ENCODE results near the gene RELB. TPM values are rescaled to one million over a fixed set of nuclear protein-coding genes. Genes with fewer than 3 reads are reported as not detected.

Gene RELB
- total and polyA plus RNA-seq, 9 of the 15 experiments (the other 6 are each of a cell fraction or from before 2014, with no cell fraction given), result 0.15 to 1.1 (median 0.28) TPM; not detected in 2

GRCh38 chr19:44972802-44973201 lies 28.5 kb upstream of the RELB start:
- peaks cover 0 to 5% of the 10 kb centered on the region in 2 experiments; a peak in 1 of 5 replicates for H3K4me1 ChIP-seq (replicated peaks in 1 of 2; ENCODE audit: control insufficient read depth in 2 of 2, insufficient read depth in 2 of 2, low read length in 2 of 2)
- no peak overlapping the region for H3K4me3 ChIP-seq
- H3K36me3 ChIP-seq (ENCODE audit: control insufficient read depth, insufficient read depth, low read length), result peaks cover 70% of the 10 kb centered on the region
- intact Hi-C loops (cut with micrococcal nuclease) (no loop called here), in situ Hi-C loops (cut with MboI) (no loop called here)
- TF ChIP-seq POLR2G (IDR thresholded peaks at IDR 0.05; ENCODE audit: low read depth, low read length) (0 out of 2 replicates have a peak, but pooled peaks have one; percentile 17), FOXM1 (IDR thresholded peaks at IDR 0.05; ENCODE audit: low read depth) (no peak), FOXM1 (CRISPR knock-in tag; IDR thresholded peaks at IDR 0.05; ENCODE audit: low read depth) (no peak), ZNF695 (CRISPR knock-in tag; IDR thresholded peaks at IDR 0.05) (no peak), SMARCE1 (IDR thresholded peaks at IDR 0.05) (no peak), ZBTB33 (CRISPR knock-in tag; IDR thresholded peaks at IDR 0.05) (peak; percentile 75), ESRRB (CRISPR knock-in tag; IDR thresholded peaks at IDR 0.05; ENCODE audit: borderline replicate concordance) (no peak), ARID4B (CRISPR knock-in tag; IDR thresholded peaks at IDR 0.05) (no peak), E2F6 (IDR thresholded peaks at IDR 0.05; ENCODE audit: borderline replicate concordance in 1 of 2, extremely low read depth in 1 of 2, insufficient read depth in 1 of 2, insufficient read length in 1 of 2, low read depth in 1 of 2, low read length in 1 of 2, poor library complexity in 1 of 2, severe bottlenecking in 1 of 2) (no peak)
- CTCF ChIA-PET (ENCODE audit: low intra/inter-chr PET ratio), result no interaction called here
- no peak for FAIRE-seq
- DNase-seq (ENCODE audit: extremely low read depth in 1 of 4, low spot score in 3 of 4), result no peak
- BruUV-seq (replicated peaks), result no TSS peak
- no peak overlapping the region for H3K27ac ChIP-seq (ENCODE audit: extremely low read depth, low read depth, low read length)
- 79% methylated on average over 6 of the region's 13 CpGs for WGBS (ENCODE audit: insufficient coverage, low coverage, missing lambda C conversion rate)
- H3K9me3 ChIP-seq (replicated peaks; ENCODE audit: control insufficient read depth, insufficient read depth, low read depth, low read length), result no peaks in the 10 kb centered on the region
- ATAC-seq, result no peak
- H3K27me3 ChIP-seq (ENCODE audit: control insufficient read depth in 2 of 2, insufficient read depth in 2 of 2, low read length in 2 of 2), result no peaks in the 10 kb centered on the region
- H3K9me1 ChIP-seq (ENCODE audit: control insufficient read depth, insufficient read depth, low read length), result no peaks in the 10 kb centered on the region
- no peak overlapping the region for H3K4me2 ChIP-seq (ENCODE audit: insufficient read depth, low read length)
- H3K79me2 ChIP-seq (ENCODE audit: control insufficient read depth, insufficient read depth, low read length), result peaks cover 3% of the 10 kb centered on the region; the same call in 1 of the 3 replicates
- POLR2A ChIA-PET, result no interaction called here
- no peak overlapping the region for H3K9ac ChIP-seq (ENCODE audit: insufficient read depth in 1 of 2, low read depth in 2 of 2, low read length in 2 of 2)
- no peak overlapping the region for H2AFZ ChIP-seq (ENCODE audit: low read depth, low read length)
- no peaks in the 10 kb centered on the region for H4K20me1 ChIP-seq (replicated peaks; ENCODE audit: control insufficient read depth, insufficient read depth, low read length)

All from K562 (cell line).